ENCODE results near the gene CA5A. TPM values are rescaled to one million over a fixed set of nuclear protein-coding genes. Genes with fewer than 3 reads are reported as not detected.
A peak's percentile ranks its signal among the peaks of the same experiment; 100 is the strongest.

CA5A gene
- total and polyA plus RNA-seq, 9 of the 15 experiments (the other 6 are each of a cell fraction or from before 2014, with no cell fraction given): not detected

DNA sequence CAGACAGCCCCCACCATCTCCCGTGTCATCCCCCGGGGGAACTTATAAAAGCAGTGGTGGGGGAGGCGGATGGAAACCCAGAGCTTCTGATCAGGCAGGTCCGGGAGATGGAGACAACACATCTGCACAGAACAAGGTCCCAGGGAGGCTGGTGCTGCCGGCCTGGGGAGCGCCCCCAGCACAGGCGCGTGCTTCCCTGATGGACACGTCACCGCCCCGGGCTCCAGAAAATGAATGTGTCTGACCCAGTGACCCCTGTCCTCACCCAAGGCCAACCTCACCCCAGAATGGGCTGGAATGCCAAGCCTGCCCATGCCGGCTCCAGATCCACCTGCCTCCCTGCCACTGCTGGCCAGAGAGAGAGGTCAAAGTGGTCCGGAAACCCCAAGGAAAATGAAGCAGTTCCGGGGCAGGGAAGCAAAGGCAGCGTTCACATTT is 79.5 kb downstream of the CA5A start:
- H4K20me1 ChIP-seq (replicated peaks; ENCODE audit: control insufficient read depth, insufficient read depth, low read length): peaks cover 56% of the 10 kb centered on the region
- WGBS (ENCODE audit: insufficient coverage, low coverage, missing lambda C conversion rate): 47% methylated on average over 15 of the region's 15 CpGs
- no peak overlapping the region for H2AFZ ChIP-seq (ENCODE audit: low read depth, low read length)
- no peak for FAIRE-seq
- TF ChIP-seq PHB2 (IDR thresholded peaks at IDR 0.05; ENCODE audit: low read depth) (no peak), RBFOX2 (IDR thresholded peaks at IDR 0.05; ENCODE audit: low read depth, low read length) (peak; percentile 34; the same call in 1 of the 2 replicates), SMAD4 (CRISPR knock-in tag; conservative IDR thresholded peaks at IDR 0.05) (peak; percentile 26; the same call in 1 of the 2 replicates), NR2C1 (IDR thresholded peaks at IDR 0.05) (no peak), NR2C1 (tag; IDR thresholded peaks at IDR 0.05) (peak; percentile 36; the same call in 1 of the 2 replicates), ZFX (CRISPR knock-in tag; IDR thresholded peaks at IDR 0.05) (peak; percentile 31; the same call in 1 of the 2 replicates), POLR2G (IDR thresholded peaks at IDR 0.05; ENCODE audit: low read depth, low read length) (peak; percentile 50; the same call in 1 of the 2 replicates), NR2C2 (CRISPR knock-in tag; IDR thresholded peaks at IDR 0.05) (no peak), NR2C2 (tag; IDR thresholded peaks at IDR 0.05) (peak; percentile 47; the same call in 1 of the 2 replicates), RCOR1 (IDR thresholded peaks at IDR 0.05; ENCODE audit: borderline replicate concordance in 1 of 2, low read depth in 2 of 2, low read length in 2 of 2) (no peak)
- TF ChIP-seq, protein P1, sequence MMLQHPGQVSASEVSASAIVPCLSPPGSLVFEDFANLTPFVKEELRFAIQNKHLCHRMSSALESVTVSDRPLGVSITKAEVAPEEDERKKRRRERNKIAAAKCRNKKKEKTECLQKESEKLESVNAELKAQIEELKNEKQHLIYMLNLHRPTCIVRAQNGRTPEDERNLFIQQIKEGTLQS (IDR thresholded peaks at IDR 0.05): no peak
- TF ChIP-seq, protein P1 (CRISPR knock-in tag; conservative IDR thresholded peaks at IDR 0.05): no peak
- no peaks in the 10 kb centered on the region for H3K27me3 ChIP-seq (ENCODE audit: control insufficient read depth in 2 of 2, insufficient read depth in 2 of 2, low read length in 2 of 2)
- CTCF ChIA-PET (ENCODE audit: low intra/inter-chr PET ratio): no interaction called here
- H3K4me3 ChIP-seq: no peak overlapping the region
- H3K9me3 ChIP-seq (replicated peaks; ENCODE audit: control insufficient read depth, insufficient read depth, low read depth, low read length): no peaks in the 10 kb centered on the region
- intact Hi-C loops (cut with micrococcal nuclease) (no loop called here), in situ Hi-C loops (cut with MboI) (no loop called here)
- H3K36me3 ChIP-seq (ENCODE audit: control insufficient read depth, insufficient read depth, low read length): peaks cover 83% of the 10 kb centered on the region; the same call in 2 of the 3 replicates
- POLR2A ChIA-PET: interaction anchor here (0.5 to 5.8 kb wide), 2 partner anchors 10 to 61 kb away, joined by 4 to 70 read pairs; partner anchors contain the start of gene SLC7A5
- peak overlapping the region in 1 of 2 experiments; percentile 68; a peak in 2 of 4 replicates for H3K9ac ChIP-seq (ENCODE audit: insufficient read depth in 1 of 2, low read depth in 2 of 2, low read length in 2 of 2)
- ATAC-seq: no peak
- H3K4me2 ChIP-seq (ENCODE audit: insufficient read depth, low read length): 0 out of 2 replicates have a peak overlapping the region, but pooled peaks have one; percentile 14
- H3K27ac ChIP-seq (ENCODE audit: extremely low read depth, low read depth, low read length): peak overlapping the region; percentile 23; the same call in 1 of the 3 replicates
- BruUV-seq (replicated peaks): no TSS peak
- DNase-seq (ENCODE audit: extremely low read depth in 1 of 4, low spot score in 3 of 4): peak in 1 of 4 experiments; percentile 15
- peaks cover 70 to 88% of the 10 kb centered on the region in 2 experiments for H3K4me1 ChIP-seq (replicated peaks in 1 of 2; ENCODE audit: control insufficient read depth in 2 of 2, insufficient read depth in 2 of 2, low read length in 2 of 2)
- peaks cover 98% of the 10 kb centered on the region for H3K79me2 ChIP-seq (ENCODE audit: control insufficient read depth, insufficient read depth, low read length)
- H3K9me1 ChIP-seq (ENCODE audit: control insufficient read depth, insufficient read depth, low read length): peaks cover 4% of the 10 kb centered on the region

All from K562 (cell line).